Loucy (cell line): Measurements from ENCODE around the gene ZNF592.

Source experiments
- H2AFZ ChIP-seq: fragments of 200-600 bp; sonication (generic); 2 replicates; pipeline ENCODE4 v1.6.0; 2016; ENCODE audit warnings: antibody characterized with exemption, mild to moderate bottlenecking, low read length, moderate library complexity
- H3F3A ChIP-seq: fragments of 200-600 bp; 2 replicates; pipeline ENCODE4 v1.6.0; 2016; ENCODE audit warnings: antibody characterized with exemption, low read depth, mild to moderate bottlenecking
- H3K27me3 ChIP-seq: fragments of 200-600 bp; sonication (generic); 2 replicates; pipeline ENCODE4 v1.6.1; 2014; ENCODE audit warnings: low read length, mild to moderate bottlenecking; ENCODE audit not compliant: insufficient read depth, poor library complexity, severe bottlenecking
- H3K36me3 ChIP-seq: fragments of 200-600 bp; sonication (generic); 2 replicates; pipeline ENCODE4 v1.6.1; 2016; ENCODE audit warnings: low read length; ENCODE audit not compliant: insufficient read depth
- H3K4me1 ChIP-seq: fragments of 200-600 bp; sonication (generic); 2 replicates; pipeline ENCODE4 v1.5.1; 2014; ENCODE audit warnings: low read length, mild to moderate bottlenecking; ENCODE audit not compliant: insufficient read depth, poor library complexity, severe bottlenecking
- H3K4me2 ChIP-seq: fragments of 200-600 bp; sonication (generic); 2 replicates; pipeline ENCODE4 v1.6.0; 2014; ENCODE audit warnings: antibody characterized with exemption, low read length, low read depth, mild to moderate bottlenecking; ENCODE audit not compliant: poor library complexity, severe bottlenecking
- H3K4me3 ChIP-seq: fragments of 200-600 bp; sonication (generic); 2 replicates; pipeline ENCODE4 v1.5.1; 2014; ENCODE audit warnings: low read length, mild to moderate bottlenecking, mixed read lengths; ENCODE audit not compliant: poor library complexity, severe bottlenecking
- H3K79me2 ChIP-seq: fragments of 200-600 bp; sonication (generic); 2 replicates; pipeline ENCODE4 v1.6.1; 2014; ENCODE audit warnings: low read length; ENCODE audit not compliant: insufficient read depth
- H3K9ac ChIP-seq: fragments of 200-600 bp; sonication (generic); 2 replicates; pipeline ENCODE4 v1.6.0; 2014; ENCODE audit warnings: mild to moderate bottlenecking, low read depth, low read length, moderate library complexity; ENCODE audit not compliant: poor library complexity, severe bottlenecking
- H3K9me2 ChIP-seq: fragments of 200-600 bp; sonication (generic); replicated peaks from 2 replicates; pipeline ENCODE4 v1.6.1; 2016; ENCODE audit warnings: low read depth, low read length, mixed read lengths
- H3K9me3 ChIP-seq: fragments of 200-600 bp; sonication (generic); 2 replicates; pipeline ENCODE4 v1.6.1; 2014; ENCODE audit warnings: mild to moderate bottlenecking, antibody characterized with exemption, low read length, low read depth; ENCODE audit not compliant: insufficient read depth
- H4K20me1 ChIP-seq: fragments of 200-600 bp; sonication (generic); 2 replicates; pipeline ENCODE4 v1.6.0; 2014; ENCODE audit warnings: antibody characterized with exemption, low read length, mild to moderate bottlenecking; ENCODE audit not compliant: insufficient read depth, poor library complexity, severe bottlenecking
- CTCF ChIP-seq: fragments of 200-600 bp; sonication (generic); conservative IDR thresholded peaks from 2 replicates; pipeline ENCODE4 v1.5.1; 2014; ENCODE audit warnings: mild to moderate bottlenecking, antibody characterized with exemption, low read length
- EZH2phosphoT487 ChIP-seq: fragments of 200-600 bp; IDR thresholded peaks from 2 replicates; pipeline ENCODE4 v1.6.1; 2018; ENCODE audit warnings: antibody characterized with exemption, mild to moderate bottlenecking, moderate library complexity, borderline replicate concordance

The ZNF592 gene

GRCh38 chr15:84839714-84840113 is 91.3 kb downstream of the ZNF592 start:
- H3K9me3 ChIP-seq: no peaks in the 10 kb centered on the region
- H3K27me3 ChIP-seq: no peaks in the 10 kb centered on the region
- TF ChIP-seq EZH2phosphoT487 (no peak), CTCF (no peak)
- no peaks in the 10 kb centered on the region for H3K79me2 ChIP-seq
- H3K4me2 ChIP-seq: no peak overlapping the region
- no peak overlapping the region for H3K9ac ChIP-seq
- H3K4me3 ChIP-seq: no peak overlapping the region
- H3F3A ChIP-seq: no peaks in the 10 kb centered on the region
- peaks cover 9% of the 10 kb centered on the region for H3K4me1 ChIP-seq
- no peaks in the 10 kb centered on the region for H3K36me3 ChIP-seq
- no peaks in the 10 kb centered on the region for H3K9me2 ChIP-seq
- H2AFZ ChIP-seq: no peak overlapping the region
- H4K20me1 ChIP-seq: no peaks in the 10 kb centered on the region

GRCh38 chr15:84840255-84840654 is 91.9 kb downstream of the ZNF592 start:
- Histone ChIP-seq H3K27me3 (no peaks in the 10 kb centered on the region), H3K9ac (no peak overlapping the region), H3K4me3 (no peak overlapping the region), H3K79me2 (no peaks in the 10 kb centered on the region), H2AFZ (no peak overlapping the region), H3K9me3 (no peaks in the 10 kb centered on the region), H3K4me1 (peaks cover 9% of the 10 kb centered on the region), H3K36me3 (no peaks in the 10 kb centered on the region), H3K4me2 (no peak overlapping the region), H4K20me1 (no peaks in the 10 kb centered on the region), H3F3A (no peaks in the 10 kb centered on the region), H3K9me2 (no peaks in the 10 kb centered on the region)
- TF ChIP-seq EZH2phosphoT487 (no peak), CTCF (no peak)

- Histone ChIP-seq H3K9me2 (no peaks in the 10 kb centered on the region), H3K27me3 (no peaks in the 10 kb centered on the region), H3K9me3 (no peaks in the 10 kb centered on the region), H3K4me3 (no peak overlapping the region), H3K36me3 (no peaks in the 10 kb centered on the region), H3K4me1 (peaks cover 9% of the 10 kb centered on the region), H3K9ac (no peak overlapping the region), H3F3A (no peaks in the 10 kb centered on the region), H4K20me1 (no peaks in the 10 kb centered on the region), H3K79me2 (no peaks in the 10 kb centered on the region), H3K4me2 (no peak overlapping the region), H2AFZ (no peak overlapping the region)
- TF ChIP-seq EZH2phosphoT487 (no peak), CTCF (no peak)
Measured at GRCh38 chr15:84840741-84841429, 92.5 kb downstream of the ZNF592 start.
